HAP-1 (cell line): ENCODE measurements around the gene KCTD20.
A peak's percentile ranks its signal among the peaks of the same experiment; 100 is the strongest.
"Not testable (repeated sequence)": the region's sequence is repeated elsewhere in the genome, so short reads cannot be mapped to it uniquely, and the experiment has no call there.

ENCODE experiments used
- DNase-seq, 2 experiments: peaks; one replicate each; pipeline ENCODE4 v3.0.0-alpha.2; 2016 to 2020; ENCODE audit warnings: low spot score in 2 of 2
- H3K27me3 ChIP-seq: fragments of 250-450 bp; sonication (Bioruptor Pico); 2 replicates; pipeline ENCODE4 v1.5.1; 2020; ENCODE audit warnings: low read depth, mild to moderate bottlenecking, moderate library complexity
- H3K36me3 ChIP-seq: fragments of 250-450 bp; sonication (Bioruptor Pico); replicated peaks from 2 replicates; pipeline ENCODE4 v1.5.1; 2020; ENCODE audit warnings: mild to moderate bottlenecking
- H3K4me1 ChIP-seq: fragments of 250-450 bp; sonication (Bioruptor Pico); 2 replicates; pipeline ENCODE4 v1.5.1; 2020; ENCODE audit warnings: mild to moderate bottlenecking
- H3K4me3 ChIP-seq: fragments of 250-450 bp; sonication (Bioruptor Pico); 2 replicates; pipeline ENCODE4 v1.5.1; 2020; ENCODE audit warnings: mild to moderate bottlenecking, moderate library complexity
- H3K9me3 ChIP-seq: fragments of 250-450 bp; sonication (Bioruptor Pico); 2 replicates; pipeline ENCODE4 v1.5.1; 2020; ENCODE audit warnings: mild to moderate bottlenecking, moderate library complexity
- in situ Hi-C: fragments of 300-500 bp; cut with MboI; formaldehyde crosslinking; loops from 3 replicates; pipeline ENCODE4 v1.14.3; 2020; ENCODE audit warnings: low sequenced_read_pairs, inconsistent platforms, mixed read lengths

The KCTD20 gene

GRCh38 chr6:36442671-36443470 lies at the start of gene KCTD20, which contains the start of gene PXT1:
Gene KCTD20, plus strand, starts transcription at chr6:36443000. Its CDS starts 27,098 bp downstream, at chr6:36470098.
Gene PXT1, minus strand, starts transcription at chr6:36442854. Its CDS starts 16,772 bp downstream, at chr6:36426082.
- H3K4me3 ChIP-seq = peak within 1 kb of the TSS; percentile 81
- peaks cover 19% of the 10 kb centered on the region for H3K4me1 ChIP-seq
- H3K27me3 ChIP-seq = no peaks in the 10 kb centered on the region
- in situ Hi-C loops = no loop called here
- no peaks in the 10 kb centered on the region for H3K9me3 ChIP-seq
- H3K36me3 ChIP-seq = no peaks in the 10 kb centered on the region
- peak; percentile 80 to 90 for DNase-seq

- Histone ChIP-seq H3K27me3 (no peaks in the 10 kb centered on the region), H3K4me1 (no peaks in the 10 kb centered on the region), H3K36me3 (no peaks in the 10 kb centered on the region), H3K4me3 (no peak overlapping the region), H3K9me3 (peaks cover 5% of the 10 kb centered on the region; the same call in 1 of the 2 replicates)
- in situ Hi-C loops = no loop called here
- DNase-seq = no peak
Observed at GRCh38 chr6:36399970-36400369, 42.8 kb upstream of the KCTD20 start.

DNA sequence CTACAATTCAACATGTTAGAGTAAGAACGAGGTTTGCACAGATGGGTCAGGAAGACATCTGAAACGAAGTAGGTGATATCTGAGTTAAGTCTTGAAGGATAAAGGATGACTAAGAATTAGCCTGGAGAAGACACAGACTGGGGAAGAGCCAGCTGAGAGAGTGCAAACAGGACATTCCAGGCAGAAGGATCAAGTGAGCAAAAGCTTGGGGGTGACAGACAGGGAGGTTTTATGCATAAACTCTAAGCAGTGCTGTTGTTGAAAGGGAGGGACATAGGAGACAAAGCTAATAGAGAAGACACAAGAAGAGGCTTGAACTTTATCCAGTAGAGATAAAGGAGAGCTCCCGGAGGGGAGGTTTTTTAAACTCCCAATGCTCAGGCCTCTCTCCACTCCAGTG lies 40.3 kb upstream of the KCTD20 start:
- in situ Hi-C loops = no loop called here
- DNase-seq = no peak
- Histone ChIP-seq H3K9me3 (peaks cover 5% of the 10 kb centered on the region; the same call in 1 of the 2 replicates), H3K27me3 (no peaks in the 10 kb centered on the region), H3K36me3 (no peaks in the 10 kb centered on the region), H3K4me3 (no peak overlapping the region), H3K4me1 (no peaks in the 10 kb centered on the region)

DNA sequence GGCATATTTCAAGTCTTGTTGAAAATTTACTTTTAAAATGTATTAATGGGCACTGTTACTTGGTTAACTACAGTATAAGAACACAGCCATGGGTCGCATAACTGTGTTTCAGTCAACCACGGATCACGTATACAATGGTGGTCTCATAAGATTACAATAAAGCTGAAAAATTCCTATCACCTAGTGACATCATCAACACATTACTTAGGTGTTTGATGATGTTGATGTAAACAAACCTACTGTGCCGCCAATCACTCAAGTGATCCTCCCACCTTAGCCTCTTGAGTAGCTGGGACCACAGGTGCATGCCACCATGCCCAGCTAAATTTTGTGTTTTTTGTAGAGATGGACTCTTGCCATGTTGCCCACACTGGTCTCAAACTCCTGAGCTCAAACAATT lies 38.6 kb upstream of the KCTD20 start:
- H3K27me3 ChIP-seq = no peaks in the 10 kb centered on the region
- no peak for DNase-seq
- no peak overlapping the region for H3K4me3 ChIP-seq
- no peaks in the 10 kb centered on the region for H3K4me1 ChIP-seq
- H3K36me3 ChIP-seq = no peaks in the 10 kb centered on the region
- H3K9me3 ChIP-seq = no peaks in the 10 kb centered on the region
- in situ Hi-C loops = no loop called here

DNA sequence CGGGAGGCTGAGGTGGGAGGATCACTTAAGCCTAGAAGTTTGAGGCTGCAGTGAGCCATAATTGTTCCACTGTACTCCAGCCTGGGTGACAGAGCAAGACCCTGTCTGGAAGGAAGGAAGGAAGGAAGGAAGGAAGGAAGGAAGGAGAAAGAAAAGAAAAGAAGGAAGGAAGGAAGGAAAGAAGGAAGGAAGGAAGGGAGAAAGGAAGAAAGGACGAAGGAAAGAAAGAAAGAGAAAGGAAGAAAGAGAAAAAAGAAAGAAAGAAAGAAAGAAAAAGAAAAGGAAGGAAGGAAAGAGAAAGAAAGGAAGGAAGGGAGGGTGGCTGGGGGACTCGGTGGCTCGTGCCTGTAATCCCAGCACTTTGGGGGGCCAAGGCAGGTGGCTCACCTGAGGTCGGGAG lies 33.1 kb upstream of the KCTD20 start:
- in situ Hi-C loops, H3K9me3 ChIP-seq, DNase-seq, H3K27me3 ChIP-seq, H3K4me1 ChIP-seq, H3K4me3 ChIP-seq, H3K36me3 ChIP-seq: not testable (repeated sequence)

DNA sequence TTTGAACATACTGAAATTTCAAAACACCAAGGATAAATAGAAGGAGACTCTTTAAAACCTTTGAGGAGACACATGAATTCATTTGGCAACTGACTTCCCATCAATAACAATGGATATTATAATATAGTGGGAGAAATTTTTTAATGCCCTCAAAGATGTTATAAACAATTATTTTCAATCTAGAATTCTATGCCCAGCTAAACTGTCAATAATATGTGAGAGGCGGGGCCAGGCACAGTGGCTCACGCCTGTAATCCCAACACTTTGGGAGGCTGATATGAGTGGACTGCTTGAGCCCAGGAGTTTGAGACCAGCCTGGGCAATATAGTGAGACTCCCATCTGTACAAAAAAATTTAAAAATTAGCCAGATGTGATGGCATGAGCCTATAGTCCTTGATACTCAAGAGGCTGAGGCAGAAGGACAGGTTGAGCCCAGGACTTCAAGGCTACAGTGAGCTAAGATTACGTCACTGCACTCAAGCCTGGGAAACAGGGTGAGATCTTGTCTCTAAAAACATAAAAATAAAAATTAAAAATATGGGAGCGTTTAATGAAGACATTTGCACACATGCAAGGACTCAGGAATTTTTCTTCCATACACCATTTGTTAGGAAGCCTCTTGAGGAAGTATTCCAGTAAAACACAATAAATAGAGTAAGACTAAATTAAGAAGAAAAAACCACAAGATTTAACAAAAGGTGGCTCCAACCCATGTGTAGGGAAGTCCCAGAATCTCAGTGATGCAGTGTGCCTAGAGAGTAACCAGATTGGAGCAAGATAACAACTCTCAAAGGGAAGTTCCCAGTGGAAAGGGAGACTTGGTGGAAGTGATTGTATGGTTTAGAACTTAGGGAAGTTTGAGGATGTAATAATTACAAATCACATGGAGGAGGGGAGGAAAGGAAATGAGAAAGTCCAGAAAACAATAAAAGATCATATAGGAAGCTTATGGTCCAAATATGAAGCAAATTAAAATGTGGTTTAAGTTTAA lies 29.0 kb upstream of the KCTD20 start:
- Histone ChIP-seq H3K27me3 (peaks cover 7% of the 10 kb centered on the region), H3K4me3 (no peak overlapping the region), H3K4me1 (no peaks in the 10 kb centered on the region), H3K9me3 (peaks cover 6% of the 10 kb centered on the region; the same call in 1 of the 2 replicates), H3K36me3 (no peaks in the 10 kb centered on the region)
- DNase-seq = no peak
- in situ Hi-C loops = no loop called here

GRCh38 chr6:36414481-36414880 lies 28.3 kb upstream of the KCTD20 start:
- in situ Hi-C loops = no loop called here
- Histone ChIP-seq H3K4me1 (no peaks in the 10 kb centered on the region), H3K36me3 (no peaks in the 10 kb centered on the region), H3K27me3 (peaks cover 7% of the 10 kb centered on the region), H3K9me3 (peaks cover 6% of the 10 kb centered on the region; the same call in 1 of the 2 replicates), H3K4me3 (no peak overlapping the region)
- DNase-seq = no peak

DNA sequence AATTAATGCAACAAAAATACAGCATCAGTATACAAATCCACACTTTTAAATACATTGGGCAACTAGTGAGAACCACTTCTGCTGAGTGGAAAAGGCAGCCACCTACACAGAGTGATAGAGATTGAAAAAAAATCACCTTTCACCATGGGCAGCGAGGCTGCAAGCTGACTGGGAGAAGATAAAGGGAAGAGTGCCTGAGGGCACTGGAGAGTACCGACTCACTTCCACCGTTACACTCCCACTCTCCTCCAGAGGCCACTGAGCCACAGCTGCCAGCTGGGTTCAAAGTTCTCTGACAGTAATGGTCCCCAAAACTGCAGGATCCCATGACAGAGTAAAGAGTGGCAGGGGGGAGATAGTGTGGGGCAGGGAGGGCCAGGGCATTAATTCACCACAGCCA lies 24.2 kb upstream of the KCTD20 start:
- in situ Hi-C loops = no loop called here

DNA sequence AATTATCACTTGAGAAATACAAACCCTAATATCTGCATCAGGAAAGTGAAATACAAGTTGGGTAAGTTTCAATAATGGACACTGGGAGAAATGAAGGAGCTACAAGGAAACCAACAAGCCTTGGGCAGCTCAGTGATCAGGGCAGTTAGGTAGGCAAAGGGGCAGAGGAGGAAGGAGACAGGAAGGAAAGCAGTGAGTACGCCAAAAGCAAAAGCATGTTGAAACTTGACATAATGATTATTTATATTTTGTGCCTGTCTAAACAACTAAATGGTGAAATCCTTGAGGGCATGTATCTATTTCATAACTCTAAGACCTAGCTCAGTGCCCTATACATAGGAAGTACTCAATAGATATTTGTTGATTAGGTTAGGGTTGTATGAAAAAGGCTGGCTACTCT lies 23.5 kb upstream of the KCTD20 start:
- Histone ChIP-seq H3K36me3 (no peaks in the 10 kb centered on the region), H3K9me3 (no peaks in the 10 kb centered on the region), H3K4me1 (peaks cover 10% of the 10 kb centered on the region), H3K4me3 (no peak overlapping the region), H3K27me3 (peaks cover 7% of the 10 kb centered on the region; the same call in 1 of the 2 replicates)
- no peak for DNase-seq
- in situ Hi-C loops = no loop called here

More for the DNA sequence above, 24.2 kb upstream of the KCTD20 start:
- no peaks in the 10 kb centered on the region; the same call in 1 of the 2 replicates for H3K9me3 ChIP-seq
- no peaks in the 10 kb centered on the region for H3K36me3 ChIP-seq
- DNase-seq = no peak
- H3K4me1 ChIP-seq = peaks cover 8% of the 10 kb centered on the region
- no peak overlapping the region for H3K4me3 ChIP-seq
- peaks cover 7% of the 10 kb centered on the region; the same call in 1 of the 2 replicates for H3K27me3 ChIP-seq

- no peak for DNase-seq
Observed at GRCh38 chr6:36422714-36423100, 20.1 kb upstream of the KCTD20 start.

DNA sequence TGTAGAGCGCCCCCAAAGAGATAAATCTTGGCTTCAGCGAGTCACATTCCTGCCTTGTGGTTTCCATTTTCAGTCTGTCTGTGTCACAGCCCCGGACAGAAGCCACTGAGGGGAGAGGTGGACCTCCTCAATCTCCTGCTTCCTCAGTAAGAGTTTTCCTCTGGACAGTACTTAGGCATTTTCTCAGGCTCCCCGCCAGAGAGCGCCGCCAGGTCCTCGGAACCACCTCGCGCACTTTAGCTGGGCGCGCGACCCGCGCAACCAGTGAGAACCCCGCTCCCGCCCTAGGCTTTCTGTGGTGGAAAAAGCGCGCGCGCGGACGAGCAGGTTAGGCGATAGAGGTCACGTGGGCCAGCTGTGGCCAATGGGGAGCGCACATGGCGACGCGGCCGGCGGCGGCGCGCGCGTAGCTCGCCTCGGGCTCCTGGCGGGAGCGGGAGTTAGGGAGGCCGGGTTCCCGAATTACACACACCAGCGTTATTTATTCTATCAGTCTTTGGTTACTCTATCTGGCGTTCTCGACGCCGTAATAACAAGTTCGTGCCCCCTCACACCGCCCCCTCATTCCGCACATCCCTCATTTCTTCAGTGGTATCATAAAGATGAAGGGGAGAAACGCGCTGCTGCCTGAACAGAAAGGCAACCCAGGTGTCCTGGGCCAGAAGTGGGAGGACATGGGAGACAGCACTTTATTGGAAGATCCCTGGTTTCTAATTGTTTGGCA lies 19.5 kb upstream of the KCTD20 start:
- peak overlapping the region; percentile 29 for H3K4me3 ChIP-seq
- H3K36me3 ChIP-seq = no peaks in the 10 kb centered on the region
- peak; percentile 97 to 100 for DNase-seq
- in situ Hi-C loops = no loop called here
- H3K27me3 ChIP-seq = no peaks in the 10 kb centered on the region
- H3K9me3 ChIP-seq = no peaks in the 10 kb centered on the region
- H3K4me1 ChIP-seq = peaks cover 10% of the 10 kb centered on the region

More at GRCh38 chr6:36422714-36423100, 20.1 kb upstream of the KCTD20 start:
- Histone ChIP-seq H3K9me3 (no peaks in the 10 kb centered on the region), H3K4me3 (peak overlapping the region; percentile 29), H3K36me3 (no peaks in the 10 kb centered on the region), H3K4me1 (peaks cover 10% of the 10 kb centered on the region), H3K27me3 (no peaks in the 10 kb centered on the region)
- in situ Hi-C loops = no loop called here

GRCh38 chr6:36426622-36427021 lies 16.2 kb upstream of the KCTD20 start:
- no peaks in the 10 kb centered on the region for H3K9me3 ChIP-seq

DNA sequence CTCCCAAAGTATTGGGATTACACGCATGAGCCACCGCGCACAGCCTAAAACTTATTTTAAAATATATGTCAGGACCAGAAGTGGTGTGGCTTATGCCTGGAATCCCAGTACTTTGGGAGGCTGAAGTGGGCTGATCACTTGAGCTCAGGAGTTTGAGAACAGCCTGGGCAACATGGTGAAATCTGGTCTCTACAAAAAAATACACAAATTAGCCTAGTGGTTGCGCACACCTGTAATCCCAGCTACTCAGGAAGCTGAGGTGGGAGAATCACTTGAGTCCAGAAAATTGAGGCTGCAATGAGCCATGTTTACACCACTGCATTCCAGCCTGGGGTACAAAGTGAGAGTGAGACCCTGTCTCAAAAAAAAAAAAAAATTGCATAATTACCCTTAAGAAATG lies 13.9 kb upstream of the KCTD20 start:
- no peaks in the 10 kb centered on the region for H3K9me3 ChIP-seq
- H3K4me3 ChIP-seq = no peak overlapping the region
- in situ Hi-C loops = no loop called here
- 0 out of 2 replicates have a peak, but pooled peaks cover 2% of the 10 kb centered on the region for H3K4me1 ChIP-seq
- H3K27me3 ChIP-seq = no peaks in the 10 kb centered on the region
- H3K36me3 ChIP-seq = no peaks in the 10 kb centered on the region
- DNase-seq = no peak

More at GRCh38 chr6:36426622-36427021, 16.2 kb upstream of the KCTD20 start:
- Histone ChIP-seq H3K4me1 (peaks cover 10% of the 10 kb centered on the region), H3K4me3 (no peak overlapping the region), H3K27me3 (no peaks in the 10 kb centered on the region), H3K36me3 (no peaks in the 10 kb centered on the region)
- no peak for DNase-seq
- in situ Hi-C loops = no loop called here
